ENCODE results near the gene SH2D1A. TPM values are rescaled to one million over a fixed set of nuclear protein-coding genes. Genes with fewer than 3 reads are reported as not detected.

SH2D1A gene
- total RNA-seq, 1 donor from 2014 or later, result not detected

- no peak overlapping the region for H3K4me3 Mint-ChIP-seq (ENCODE audit: low read depth)
- H3K36me3 Mint-ChIP-seq (ENCODE audit: insufficient read depth), result no peaks in the 10 kb centered on the region
- no peaks in the 10 kb centered on the region for H3K9me3 Mint-ChIP-seq (ENCODE audit: low read depth)
Measured at GRCh38 chrX:124392794-124393193, 46.4 kb downstream of the SH2D1A start.

GRCh38 chrX:124393238-124393637, 46.9 kb downstream of the SH2D1A start:
- H3K27me3 Mint-ChIP-seq, result peaks cover 4% of the 10 kb centered on the region
- H3K4me1 Mint-ChIP-seq (ENCODE audit: low read depth), result peaks cover 2% of the 10 kb centered on the region
- DNase-seq (ENCODE audit: low spot score, unreplicated experiment), result no peak
- no peak for TF ChIP-seq CTCF (IDR thresholded peaks at IDR 0.05; ENCODE audit: unreplicated experiment)
- no peaks in the 10 kb centered on the region for H3K9me3 Mint-ChIP-seq (ENCODE audit: low read depth)
- no peak overlapping the region for H3K4me3 Mint-ChIP-seq (ENCODE audit: low read depth)
- no peaks in the 10 kb centered on the region for H3K36me3 Mint-ChIP-seq (ENCODE audit: insufficient read depth)
- no peak overlapping the region for H3K27ac Mint-ChIP-seq

More at GRCh38 chrX:124392794-124393193, 46.4 kb downstream of the SH2D1A start:
- Mint-ChIP-seq H3K27me3 (peaks cover 4% of the 10 kb centered on the region), H3K27ac (no peak overlapping the region), H3K4me1 (ENCODE audit: low read depth) (peaks cover 2% of the 10 kb centered on the region)
- no peak for DNase-seq (ENCODE audit: low spot score, unreplicated experiment)
- TF ChIP-seq CTCF (IDR thresholded peaks at IDR 0.05; ENCODE audit: unreplicated experiment), result no peak

GRCh38 chrX:124393659-124394058, 47.3 kb downstream of the SH2D1A start:
- Mint-ChIP-seq H3K36me3 (ENCODE audit: insufficient read depth) (no peaks in the 10 kb centered on the region), H3K4me1 (ENCODE audit: low read depth) (peaks cover 2% of the 10 kb centered on the region), H3K27ac (no peak overlapping the region), H3K4me3 (ENCODE audit: low read depth) (no peak overlapping the region), H3K9me3 (ENCODE audit: low read depth) (no peaks in the 10 kb centered on the region), H3K27me3 (peaks cover 4% of the 10 kb centered on the region)
- TF ChIP-seq CTCF (IDR thresholded peaks at IDR 0.05; ENCODE audit: unreplicated experiment), result no peak
- DNase-seq (ENCODE audit: low spot score, unreplicated experiment), result no peak

- H3K4me3 Mint-ChIP-seq (ENCODE audit: low read depth), result no peak overlapping the region
- no peaks in the 10 kb centered on the region for H3K4me1 Mint-ChIP-seq (ENCODE audit: low read depth)
- H3K36me3 Mint-ChIP-seq (ENCODE audit: insufficient read depth), result no peaks in the 10 kb centered on the region
- DNase-seq (ENCODE audit: low spot score, unreplicated experiment), result no peak
- H3K9me3 Mint-ChIP-seq (ENCODE audit: low read depth), result no peaks in the 10 kb centered on the region
- H3K27me3 Mint-ChIP-seq, result peaks cover 4% of the 10 kb centered on the region
- H3K27ac Mint-ChIP-seq, result no peak overlapping the region
- TF ChIP-seq CTCF (IDR thresholded peaks at IDR 0.05; ENCODE audit: unreplicated experiment), result no peak
Measured at GRCh38 chrX:124395145-124395880, 49.0 kb downstream of the SH2D1A start.

- Mint-ChIP-seq H3K36me3 (ENCODE audit: insufficient read depth) (no peaks in the 10 kb centered on the region), H3K4me1 (ENCODE audit: low read depth) (peaks cover 5% of the 10 kb centered on the region), H3K27ac (no peak overlapping the region), H3K9me3 (ENCODE audit: low read depth) (peaks cover 3% of the 10 kb centered on the region), H3K4me3 (ENCODE audit: low read depth) (no peak overlapping the region), H3K27me3 (peaks cover 14% of the 10 kb centered on the region)
- TF ChIP-seq CTCF (IDR thresholded peaks at IDR 0.05; ENCODE audit: unreplicated experiment), result no peak
- DNase-seq (ENCODE audit: low spot score, unreplicated experiment), result no peak
Measured at GRCh38 chrX:124401696-124402095, 55.3 kb downstream of the SH2D1A start.
